ENCODE results near the gene PCDHA13.
"Not testable (repeated sequence)": the region's sequence is repeated elsewhere in the genome, so short reads cannot be mapped to it uniquely, and the experiment has no call there.

Gene PCDHA13

DNA sequence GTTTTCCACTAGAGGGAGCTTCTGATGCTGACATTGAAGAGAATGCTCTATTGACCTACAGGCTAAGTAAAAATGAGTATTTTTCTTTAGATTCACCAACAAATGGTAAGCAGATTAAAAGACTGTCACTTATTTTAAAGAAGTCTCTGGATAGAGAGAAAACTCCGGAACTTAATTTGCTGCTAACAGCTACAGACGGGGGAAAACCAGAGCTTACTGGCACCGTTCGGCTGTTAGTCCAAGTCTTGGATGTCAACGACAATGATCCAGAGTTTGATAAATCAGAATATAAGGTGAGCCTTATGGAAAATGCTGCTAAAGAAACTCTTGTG is 12.4 kb upstream of the PCDHA13 start:
- DNase-seq, result peak; percentile 28

DNA sequence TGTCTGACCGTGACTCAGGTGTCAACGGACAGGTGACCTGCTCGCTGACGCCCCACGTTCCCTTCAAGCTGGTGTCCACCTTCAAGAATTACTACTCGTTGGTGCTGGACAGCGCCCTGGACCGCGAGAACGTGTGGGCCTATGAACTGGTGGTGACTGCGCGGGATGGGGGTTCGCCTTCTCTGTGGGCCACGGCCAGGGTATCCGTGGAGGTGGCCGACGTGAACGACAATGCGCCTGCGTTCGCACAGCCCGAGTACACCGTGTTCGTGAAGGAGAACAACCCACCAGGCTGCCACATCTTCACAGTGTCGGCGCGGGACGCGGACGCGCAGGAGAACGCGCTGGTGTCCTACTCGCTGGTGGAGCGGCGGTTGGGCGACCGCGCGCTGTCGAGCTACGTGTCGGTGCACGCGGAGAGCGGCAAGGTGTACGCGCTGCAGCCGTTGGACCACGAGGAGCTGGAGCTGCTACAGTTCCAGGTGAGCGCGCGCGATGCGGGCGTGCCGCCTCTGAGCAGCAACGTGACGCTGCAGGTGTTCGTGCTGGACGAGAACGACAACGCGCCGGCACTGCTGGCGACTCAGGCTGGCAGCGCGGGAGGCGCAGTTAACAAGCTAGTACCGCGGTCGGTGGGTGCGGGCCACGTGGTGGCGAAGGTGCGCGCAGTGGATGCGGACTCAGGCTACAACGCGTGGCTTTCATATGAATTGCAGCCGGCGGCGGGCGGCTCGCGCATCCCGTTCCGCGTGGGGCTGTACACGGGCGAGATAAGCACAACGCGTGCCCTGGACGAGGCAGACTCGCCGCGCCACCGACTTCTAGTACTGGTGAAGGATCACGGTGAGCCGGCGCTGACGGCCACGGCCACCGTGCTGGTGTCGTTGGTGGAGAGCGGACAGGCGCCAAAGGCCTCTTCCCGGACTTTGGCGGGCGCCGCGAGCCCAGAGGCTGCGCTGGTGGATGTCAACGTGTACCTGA is 11.4 kb upstream of the PCDHA13 start:
- DNase-seq, result no peak

GRCh38 chr5:140875085-140876065 is 6.5 kb upstream of the PCDHA13 start, which contains the start of gene PCDHA12:
TSS of gene PCDHA12 (plus strand) at chr5:140875308. CDS start at chr5:140875473, 165 bp downstream.
- peak; percentile 8 for DNase-seq

- DNase-seq, result not testable (repeated sequence)
Observed at GRCh38 chr5:140876541-140877261, 5.2 kb upstream of the PCDHA13 start.

- DNase-seq, result no peak
Observed at GRCh38 chr5:140877262-140877581, 4.7 kb upstream of the PCDHA13 start.

- peak; percentile 56 for DNase-seq
Observed at GRCh38 chr5:140882591-140882899, 621 bp downstream of the PCDHA13 start.

GRCh38 chr5:140883373-140883772 is 1.4 kb downstream of the PCDHA13 start:
- no peak for DNase-seq

GRCh38 chr5:140883927-140884697 is 2.2 kb downstream of the PCDHA13 start:
- no peak for DNase-seq

DNA sequence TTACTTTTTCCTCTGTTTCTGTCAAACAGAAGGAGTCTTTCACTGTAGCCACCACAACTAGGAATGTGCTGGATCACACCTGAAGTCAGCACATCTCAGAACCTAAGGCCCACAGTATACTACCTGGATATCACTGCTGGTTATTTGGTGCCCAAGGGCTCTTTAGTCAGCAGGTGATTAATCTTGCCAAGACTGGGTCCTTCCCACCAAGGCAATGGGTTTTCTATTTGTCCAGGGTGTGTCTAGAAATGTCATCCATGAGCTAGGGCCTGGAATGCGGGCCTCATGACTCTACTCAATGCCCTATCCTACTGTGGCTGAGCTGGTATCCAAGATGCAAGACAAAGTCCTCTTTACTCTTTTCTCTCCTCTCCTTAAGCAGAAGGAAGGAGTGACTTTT is 34.4 kb downstream of the PCDHA13 start:
- DNase-seq, result no peak

- no peak for DNase-seq
Observed at GRCh38 chr5:140923601-140924000, 41.7 kb downstream of the PCDHA13 start.

DNA sequence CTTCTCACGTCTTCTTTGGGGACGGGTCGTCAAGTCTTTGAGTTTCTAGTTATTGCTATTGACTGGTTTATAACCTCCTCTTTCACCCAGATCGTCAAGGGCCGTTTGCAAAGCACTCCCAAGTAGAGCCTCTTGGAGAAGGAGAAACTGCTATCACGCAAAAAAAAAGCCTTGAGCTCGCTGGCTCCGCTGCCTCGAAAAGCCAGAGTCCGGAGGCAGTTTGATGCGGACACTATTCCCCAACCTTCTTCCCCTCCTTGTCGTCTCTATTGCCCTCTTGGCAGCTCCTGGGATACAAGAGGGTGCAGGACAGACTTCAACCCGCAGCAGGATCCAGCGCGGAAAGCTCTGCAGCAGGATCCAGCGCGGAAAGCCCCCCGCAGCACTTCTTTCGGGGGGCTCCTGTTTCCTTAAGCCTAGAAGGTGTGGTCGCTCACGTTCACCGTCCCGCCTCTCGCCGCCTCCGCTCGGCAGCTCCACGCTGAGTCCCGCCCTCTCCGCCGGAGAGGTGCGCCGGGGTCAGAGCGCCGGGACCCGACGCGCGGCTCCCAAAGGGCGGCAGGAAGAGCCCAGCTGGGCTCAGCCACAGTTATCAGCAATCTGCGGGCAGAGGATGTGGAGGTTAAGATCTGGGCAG is 44.0 kb downstream of the PCDHA13 start, which contains the start of gene PCDHAC1:
PCDHAC1 (plus strand) TSS at position 494 of the 637 bp plus-strand sequence. CDS start 594 bp downstream, outside the sequence.
- peak; percentile 89 for DNase-seq

GRCh38 chr5:140926443-140927227 is 44.7 kb downstream of the PCDHA13 start:
- peak; percentile 95 for DNase-seq

- DNase-seq, result peak; percentile 56
Observed at GRCh38 chr5:140927228-140927573, 45.3 kb downstream of the PCDHA13 start.

All from NCI-H69 (cell line).